CD4-positive, alpha-beta T cell treated with Interferon gamma for 1 hour (primary cell): ENCODE results near the gene NFYB.
A peak's percentile ranks its signal among the peaks of the same experiment; 100 is the strongest.

Experiments used
- DNase-seq: peaks from one replicate; pipeline ENCODE4 v3.0.0-alpha.2; 2020

Gene NFYB

GRCh38 chr12:104155711-104156555, 17.9 kb upstream of the NFYB start:
- no peak for DNase-seq

GRCh38 chr12:104154806-104155205, 16.8 kb upstream of the NFYB start:
- DNase-seq: no peak

GRCh38 chr12:104154286-104154685, 16.3 kb upstream of the NFYB start:
- no peak for DNase-seq

- no peak for DNase-seq
These were observed 14.8 kb upstream of the NFYB start for GRCh38 chr12:104152685-104153241.

- no peak for DNase-seq
These were observed 12.4 kb upstream of the NFYB start for GRCh38 chr12:104150416-104150815.

- DNase-seq: no peak
These were observed 9.3 kb upstream of the NFYB start for GRCh38 chr12:104147346-104147745.

- no peak for DNase-seq
These were observed 5.9 kb upstream of the NFYB start for GRCh38 chr12:104143918-104144317.

- DNase-seq: no peak
These were observed 5.0 kb upstream of the NFYB start for GRCh38 chr12:104143002-104143401.

- DNase-seq: no peak
These were observed 4.5 kb upstream of the NFYB start for GRCh38 chr12:104142543-104142942.

GRCh38 chr12:104138797-104139152, 765 bp upstream of the NFYB start:
- no peak for DNase-seq

GRCh38 chr12:104137001-104137901, 759 bp downstream of the NFYB start:
- peak; percentile 24 for DNase-seq

GRCh38 chr12:104136577-104136976, 1.4 kb downstream of the NFYB start:
- no peak for DNase-seq

GRCh38 chr12:104134882-104135281, 3.1 kb downstream of the NFYB start:
- no peak for DNase-seq

- DNase-seq: no peak
These were observed 4.1 kb downstream of the NFYB start for GRCh38 chr12:104133866-104134265.

GRCh38 chr12:104133321-104133720, 4.7 kb downstream of the NFYB start:
- no peak for DNase-seq

GRCh38 chr12:104132351-104132956, 5.6 kb downstream of the NFYB start:
- DNase-seq: no peak

GRCh38 chr12:104131609-104132008, 6.4 kb downstream of the NFYB start:
- DNase-seq: no peak

- no peak for DNase-seq
These were observed 7.2 kb downstream of the NFYB start for GRCh38 chr12:104130760-104131159.

- no peak for DNase-seq
These were observed 11.5 kb downstream of the NFYB start for GRCh38 chr12:104126548-104126947.

GRCh38 chr12:104122298-104122697, 15.7 kb downstream of the NFYB start:
- no peak for DNase-seq

- DNase-seq: no peak
These were observed 17.0 kb downstream of the NFYB start for GRCh38 chr12:104121001-104121400.

GRCh38 chr12:104115587-104115975, 22.4 kb downstream of the NFYB start:
- DNase-seq: no peak
